GM19328 (cell line): Measurements from ENCODE around the gene TMEFF2.
"Not testable (repeated sequence)": the region's sequence is repeated elsewhere in the genome, so short reads cannot be mapped to it uniquely, and the experiment has no call there.

Experiments used
- ATAC-seq: cut with Tn5 transposase; IDR thresholded peaks from one replicate; pipeline ENCODE4 v1.9.1; 2021; ENCODE audit warnings: mild to moderate bottlenecking, moderate library complexity; ENCODE audit not compliant: unreplicated experiment

TMEFF2 gene

GRCh38 chr2:192132604-192133003, 62.1 kb downstream of the TMEFF2 start:
- not testable (repeated sequence) for ATAC-seq

DNA sequence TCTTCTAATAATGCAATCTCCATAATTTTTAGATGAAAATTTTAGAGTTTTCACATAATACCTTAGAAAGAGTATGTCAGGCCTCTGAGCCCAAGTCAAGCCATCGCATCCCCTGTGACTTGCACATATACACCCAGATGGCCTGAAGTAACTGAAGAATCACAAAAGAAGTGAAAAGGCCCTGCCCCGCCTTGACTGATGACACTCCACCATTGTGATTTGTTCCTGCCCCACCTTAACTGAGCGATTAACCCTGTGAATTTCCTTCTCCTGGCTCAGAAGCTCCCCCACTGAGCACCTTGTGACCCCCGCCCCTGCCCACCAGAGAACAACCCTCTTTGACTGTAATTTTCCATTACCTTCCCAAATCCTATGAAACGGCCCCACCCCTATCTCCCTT, 64.4 kb downstream of the TMEFF2 start:
- ATAC-seq, result not testable (repeated sequence)

DNA sequence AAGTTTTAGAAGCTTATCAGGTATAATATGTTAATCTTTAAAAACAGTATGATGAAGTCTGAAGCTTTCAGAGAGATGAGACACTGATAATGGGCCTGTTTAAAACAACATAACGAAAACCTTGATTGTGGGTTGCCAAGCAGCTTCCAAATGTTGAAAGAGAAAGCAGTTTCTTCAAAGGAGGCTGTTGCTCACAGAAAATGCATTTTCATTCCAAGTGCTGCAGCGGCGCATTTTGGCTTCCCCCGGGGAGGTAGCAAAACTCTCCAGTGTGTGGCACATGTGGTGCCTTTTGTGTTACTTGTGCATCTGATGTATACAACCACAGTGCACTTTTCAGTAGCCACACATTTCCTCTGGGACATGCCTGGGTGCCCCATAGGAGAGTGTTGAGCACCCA, 66.1 kb downstream of the TMEFF2 start:
- no peak for ATAC-seq

GRCh38 chr2:192127434-192127833, 67.3 kb downstream of the TMEFF2 start:
- no peak for ATAC-seq

DNA sequence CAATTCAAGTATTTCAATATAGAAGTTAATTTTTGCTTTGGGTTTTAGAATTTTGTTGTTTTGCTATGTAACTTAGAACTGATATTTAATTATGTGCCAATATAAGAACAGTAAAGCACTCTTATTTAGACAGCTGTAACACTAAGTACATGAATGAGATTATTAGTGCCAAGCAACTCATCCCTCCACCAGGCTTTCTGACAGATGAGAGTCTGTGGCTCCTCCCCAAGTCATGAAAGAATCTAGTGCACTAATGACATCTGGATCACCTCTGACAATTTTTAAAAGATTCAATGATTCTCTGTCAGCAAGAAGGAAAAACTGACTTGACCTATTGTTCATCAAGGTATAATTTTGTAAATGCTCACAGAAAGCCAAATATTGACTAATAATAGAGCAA, 67.8 kb downstream of the TMEFF2 start:
- no peak for ATAC-seq

DNA sequence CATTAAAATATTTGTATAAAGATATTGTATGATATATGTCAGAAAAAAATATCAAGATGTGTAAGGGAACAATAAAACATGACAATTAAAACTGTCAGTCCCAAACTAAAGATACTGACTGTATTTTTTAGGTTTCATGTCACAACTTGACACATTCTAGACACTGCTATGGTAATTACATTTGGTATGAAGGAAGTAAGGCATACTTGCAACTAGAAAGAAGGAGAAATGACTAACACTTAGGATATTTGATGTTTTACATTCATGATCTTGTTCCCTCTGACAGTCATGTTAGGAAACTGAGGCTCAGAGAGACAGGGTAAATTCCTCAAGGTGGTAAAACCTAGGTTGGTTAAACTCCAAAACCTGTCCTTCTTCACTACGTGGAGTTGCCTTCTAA, 68.3 kb downstream of the TMEFF2 start:
- ATAC-seq, result no peak

DNA sequence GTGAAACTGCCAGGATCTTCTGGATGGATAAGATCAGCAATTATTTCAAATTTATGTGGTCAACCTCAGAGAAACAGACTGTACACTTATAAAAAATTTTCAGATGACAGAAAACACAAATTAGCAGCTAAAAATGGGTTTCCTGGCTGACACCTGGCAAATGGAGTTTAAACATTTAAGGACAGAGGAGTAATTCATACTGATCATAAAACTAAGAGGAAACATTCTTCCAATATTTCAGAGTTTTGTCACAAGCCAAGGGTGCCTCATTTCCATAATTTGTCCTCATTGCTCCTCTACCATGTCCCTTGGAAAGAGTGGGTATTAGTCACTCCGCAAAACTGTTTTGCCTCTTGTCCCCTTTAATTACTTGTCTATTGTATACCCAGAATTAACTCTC, 70.2 kb downstream of the TMEFF2 start:
- ATAC-seq, result no peak

DNA sequence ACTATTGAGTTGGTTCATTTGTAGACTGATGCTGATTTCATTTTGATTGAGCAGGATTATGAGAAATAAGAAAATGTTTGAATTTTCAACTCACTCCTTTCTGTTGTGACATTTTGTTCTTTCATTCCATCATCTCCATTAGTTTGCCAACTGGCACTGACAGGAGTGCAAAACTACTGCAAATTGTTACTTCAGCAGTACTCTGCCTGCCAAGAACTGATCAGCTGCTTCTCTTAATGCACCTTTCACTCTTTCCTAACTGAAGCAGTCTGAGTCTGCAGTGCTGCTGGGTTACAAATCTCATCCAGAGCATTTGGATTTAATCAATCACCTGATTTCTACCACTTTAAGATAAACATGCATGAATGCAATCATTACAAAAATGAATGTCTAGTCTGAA, 70.9 kb downstream of the TMEFF2 start:
- ATAC-seq, result no peak

DNA sequence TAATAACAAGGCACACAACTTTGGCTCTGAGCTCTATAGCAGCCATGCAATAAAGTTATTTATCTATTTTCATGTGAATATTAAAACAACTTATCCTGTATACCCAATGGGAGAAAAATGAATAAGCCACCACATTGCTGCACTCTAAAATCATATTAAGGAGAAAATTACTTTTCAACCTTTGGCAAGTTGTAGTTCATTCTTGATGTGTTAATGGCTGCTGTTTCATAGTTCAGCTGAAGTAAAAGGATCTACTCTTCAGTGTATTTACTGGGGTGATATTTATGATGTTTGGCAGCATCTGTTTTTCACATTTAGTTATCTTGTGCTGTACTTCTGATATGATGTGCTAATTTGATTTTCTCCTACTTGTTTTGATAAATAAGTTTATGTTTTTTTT, 71.8 kb downstream of the TMEFF2 start:
- no peak for ATAC-seq

- ATAC-seq, result no peak
Observed at GRCh38 chr2:192122141-192122540, 72.6 kb downstream of the TMEFF2 start.

DNA sequence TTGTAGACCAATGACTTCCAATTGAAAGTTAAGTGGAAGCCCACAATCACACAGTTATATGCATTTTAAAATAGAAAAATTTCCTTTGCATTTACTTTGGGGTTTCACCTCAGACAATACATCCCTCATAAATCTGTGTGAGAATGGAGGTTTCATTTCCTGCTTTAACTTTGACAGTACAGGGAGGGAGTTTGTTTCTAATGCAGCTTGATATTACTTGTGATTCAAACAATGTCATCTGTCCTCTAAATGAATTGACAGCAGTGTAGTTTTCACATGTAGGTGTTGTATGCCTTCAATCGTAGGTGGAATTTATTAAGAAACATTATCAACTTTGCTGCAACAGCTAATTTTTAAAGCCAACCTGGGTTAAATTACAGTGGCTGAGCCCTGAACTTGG, 75.2 kb downstream of the TMEFF2 start:
- ATAC-seq, result no peak

- ATAC-seq, result no peak
Observed at GRCh38 chr2:192117705-192118104, 77.0 kb downstream of the TMEFF2 start.

- not testable (repeated sequence) for ATAC-seq
Observed at GRCh38 chr2:192111536-192111935, 83.2 kb downstream of the TMEFF2 start.

- no peak for ATAC-seq
Observed at GRCh38 chr2:192099742-192100141, 95.0 kb downstream of the TMEFF2 start.

GRCh38 chr2:192098814-192099491, 95.8 kb downstream of the TMEFF2 start:
- no peak for ATAC-seq

- no peak for ATAC-seq
Observed at GRCh38 chr2:192091476-192091875, 103.3 kb downstream of the TMEFF2 start.

DNA sequence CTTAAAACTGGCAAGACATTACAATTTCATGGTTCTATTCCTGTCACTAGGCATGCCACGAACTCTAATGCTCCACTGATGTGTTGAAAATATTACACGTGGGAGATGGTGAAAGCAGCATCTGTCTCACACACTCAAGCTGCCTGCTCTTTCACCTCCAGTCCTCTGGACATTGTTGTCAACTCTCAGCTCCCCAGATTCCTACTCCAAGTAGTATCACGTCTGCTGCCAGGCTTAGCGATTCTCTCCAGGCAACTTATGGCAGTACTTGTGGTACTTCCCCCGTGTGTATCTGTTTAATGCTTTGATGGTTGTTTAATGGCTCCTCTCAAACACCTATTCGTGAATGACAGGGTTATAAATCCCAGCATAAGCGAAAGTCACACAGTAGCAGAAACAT, 103.8 kb downstream of the TMEFF2 start:
- ATAC-seq, result no peak

DNA sequence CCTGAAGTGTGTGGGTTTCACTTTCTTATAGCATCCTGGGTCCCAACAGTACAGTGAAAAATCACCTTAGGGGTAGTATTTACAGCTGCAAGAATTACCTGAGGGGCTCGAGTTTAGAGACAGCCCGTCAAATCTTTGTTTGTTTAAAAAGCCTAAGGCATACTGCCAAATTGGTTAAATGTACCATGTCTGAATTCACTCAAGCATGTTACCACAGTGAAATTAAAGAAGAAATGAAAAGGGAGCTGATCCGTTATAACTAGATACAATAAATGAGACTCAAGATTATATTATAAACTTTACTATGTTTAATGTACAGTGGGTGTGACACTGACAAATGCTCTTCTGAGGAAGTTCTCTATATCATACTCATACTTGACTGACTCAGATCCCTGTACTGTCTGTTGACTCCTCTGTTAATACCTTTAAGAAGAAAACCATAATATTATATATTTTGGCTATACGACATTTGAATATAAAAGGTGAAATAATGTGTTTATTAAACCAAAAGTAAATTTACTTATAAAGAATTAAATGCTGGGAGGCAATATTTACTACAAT, 107.3 kb downstream of the TMEFF2 start:
- ATAC-seq, result no peak

DNA sequence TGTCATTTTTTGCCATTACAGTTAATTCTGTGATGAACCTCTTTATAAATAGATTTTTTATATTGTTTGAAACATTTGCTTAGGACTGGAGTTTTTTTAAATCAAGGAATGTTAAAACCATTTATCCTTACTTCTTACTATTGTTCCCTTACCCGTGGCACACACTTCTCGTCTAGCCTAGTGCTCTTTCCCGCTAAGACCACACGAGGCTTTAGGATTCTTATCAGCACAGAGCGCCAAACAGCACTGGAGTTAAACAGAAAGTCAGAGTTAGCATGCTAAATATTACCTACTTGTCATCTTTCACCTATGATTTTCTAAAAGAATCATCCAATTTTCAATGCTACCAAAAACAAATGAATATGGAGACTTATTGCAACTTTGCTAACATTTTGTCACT, 112.6 kb downstream of the TMEFF2 start:
- no peak for ATAC-seq

DNA sequence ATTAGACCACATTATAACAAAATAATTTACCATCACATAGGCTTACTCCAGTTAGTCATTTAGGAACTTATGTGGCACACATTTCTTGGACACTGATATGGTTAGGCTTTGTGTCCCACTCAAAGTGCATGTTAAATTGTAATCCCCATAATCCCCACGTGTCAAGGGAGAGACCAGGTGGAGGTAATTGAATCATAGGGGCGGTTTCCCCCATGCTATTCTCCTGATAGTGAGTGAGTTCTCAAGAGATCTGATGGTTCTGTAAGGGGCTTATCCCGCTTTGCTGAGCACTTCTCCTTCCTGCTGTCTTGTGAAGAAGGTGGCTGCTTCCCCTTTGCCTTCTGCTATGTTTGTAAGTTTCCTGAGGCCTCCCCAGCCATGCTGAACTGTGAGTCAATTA, 114.6 kb downstream of the TMEFF2 start:
- not testable (repeated sequence) for ATAC-seq

DNA sequence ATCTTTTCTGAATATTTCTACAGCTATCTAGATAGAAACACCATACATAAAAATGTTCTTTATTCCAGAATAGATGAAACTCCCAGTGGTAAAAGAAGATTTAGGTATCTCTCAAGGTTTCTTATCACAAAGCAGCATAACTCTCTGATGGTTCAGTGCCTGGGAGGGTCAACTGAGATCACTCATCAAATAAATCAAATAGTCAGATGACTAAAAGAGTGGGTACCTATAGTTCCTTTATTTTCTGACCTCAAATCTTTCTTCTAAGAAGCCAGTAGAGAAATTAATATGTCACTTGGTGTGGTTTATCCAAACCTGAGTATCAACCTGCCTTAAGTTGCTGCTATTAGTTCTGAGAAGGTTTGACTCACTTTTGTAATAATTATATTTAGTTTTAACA, 120.9 kb downstream of the TMEFF2 start:
- ATAC-seq, result no peak

- ATAC-seq, result no peak
Observed at GRCh38 chr2:192072778-192073177, 122.0 kb downstream of the TMEFF2 start.

- no peak for ATAC-seq
Observed at GRCh38 chr2:192072261-192072660, 122.5 kb downstream of the TMEFF2 start.
